ENCODE results near the gene SMARCC2.
A peak's percentile ranks its signal among the peaks of the same experiment; 100 is the strongest.

Gene SMARCC2

GRCh38 chr12:56189099-56189917 is at the start of gene SMARCC2:
Gene SMARCC2, minus strand, starts transcription at chr12:56189483. Its CDS starts 22 bp downstream, at chr12:56189461.
- peak; percentile 36 for DNase-seq

DNA sequence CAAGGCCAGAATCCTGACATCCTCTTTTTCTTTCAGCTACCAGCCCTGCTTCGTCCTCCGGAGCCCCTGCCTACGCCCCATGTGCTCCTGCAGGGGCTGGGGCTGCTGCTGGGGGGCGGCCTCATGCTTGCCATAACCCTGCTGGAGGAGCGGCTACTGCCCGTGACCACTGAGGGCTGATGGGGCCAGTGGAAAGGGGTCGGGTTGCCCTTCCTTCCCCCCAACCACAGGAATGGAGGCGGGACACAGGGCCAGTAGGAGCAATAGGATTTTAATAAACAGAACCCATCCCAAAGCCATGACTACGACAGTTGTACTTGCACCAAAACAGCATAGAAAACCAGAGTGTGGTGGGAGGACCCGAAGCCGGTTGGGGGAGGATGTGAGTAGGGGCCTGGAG is 48.3 kb upstream of the SMARCC2 start:
- no peak for DNase-seq

- DNase-seq = no peak
Observed at GRCh38 chr12:56236985-56237384, 47.7 kb upstream of the SMARCC2 start.

DNA sequence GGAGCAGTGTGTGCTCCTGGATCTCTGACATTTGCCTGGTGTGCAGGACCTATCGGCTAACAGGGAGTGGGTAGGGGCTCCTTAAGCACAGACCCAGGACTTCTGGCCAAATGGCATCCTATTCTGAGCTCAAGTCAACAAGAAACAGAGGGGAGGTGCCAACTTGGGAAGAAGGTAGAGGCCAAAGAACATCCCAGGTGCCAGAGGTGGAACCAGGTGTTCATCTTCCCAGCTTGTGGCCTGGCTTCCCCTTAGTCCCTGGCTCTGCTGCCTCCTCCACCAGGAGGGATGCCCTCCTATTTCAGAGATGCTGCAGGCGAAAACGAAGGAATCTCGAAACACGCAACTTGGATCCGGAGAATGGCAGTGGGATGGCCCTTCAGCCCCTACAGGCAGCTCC is 46.8 kb upstream of the SMARCC2 start:
- DNase-seq = no peak

DNA sequence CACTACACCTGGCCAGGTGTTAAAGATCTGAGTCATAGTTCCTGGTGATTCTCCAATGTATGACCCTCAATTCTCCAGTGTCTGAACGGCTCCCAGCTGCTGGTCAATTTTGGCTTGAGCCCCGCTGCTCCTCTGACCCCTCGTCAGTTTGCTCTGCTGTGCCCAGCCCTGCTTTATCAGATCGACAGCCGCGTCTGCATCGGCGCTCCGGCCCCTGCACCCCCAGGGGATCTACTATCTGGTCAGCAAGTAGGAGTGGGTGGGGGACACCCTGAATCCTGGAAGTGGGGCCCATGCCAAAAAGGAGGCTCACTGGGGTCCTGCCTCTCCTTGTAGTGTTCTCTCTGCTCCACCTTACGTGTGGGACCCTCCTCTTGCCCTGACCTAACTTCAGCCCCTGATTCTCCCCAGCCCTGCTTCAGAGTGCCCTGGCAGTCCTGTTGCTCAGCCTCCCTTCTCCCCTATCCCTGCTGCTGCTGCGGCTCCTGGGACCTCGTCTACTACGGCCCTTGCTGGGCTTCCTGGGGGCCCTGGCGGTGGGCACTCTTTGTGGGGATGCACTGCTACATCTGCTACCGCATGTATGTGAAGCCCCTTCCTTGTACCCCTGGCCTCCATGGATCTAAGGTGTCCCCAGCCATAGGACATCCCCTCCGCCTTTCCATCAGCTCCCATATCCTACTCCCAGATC is 45.6 kb upstream of the SMARCC2 start:
- no peak for DNase-seq

- no peak for DNase-seq
Observed at GRCh38 chr12:56231184-56231582, 41.9 kb upstream of the SMARCC2 start.

DNA sequence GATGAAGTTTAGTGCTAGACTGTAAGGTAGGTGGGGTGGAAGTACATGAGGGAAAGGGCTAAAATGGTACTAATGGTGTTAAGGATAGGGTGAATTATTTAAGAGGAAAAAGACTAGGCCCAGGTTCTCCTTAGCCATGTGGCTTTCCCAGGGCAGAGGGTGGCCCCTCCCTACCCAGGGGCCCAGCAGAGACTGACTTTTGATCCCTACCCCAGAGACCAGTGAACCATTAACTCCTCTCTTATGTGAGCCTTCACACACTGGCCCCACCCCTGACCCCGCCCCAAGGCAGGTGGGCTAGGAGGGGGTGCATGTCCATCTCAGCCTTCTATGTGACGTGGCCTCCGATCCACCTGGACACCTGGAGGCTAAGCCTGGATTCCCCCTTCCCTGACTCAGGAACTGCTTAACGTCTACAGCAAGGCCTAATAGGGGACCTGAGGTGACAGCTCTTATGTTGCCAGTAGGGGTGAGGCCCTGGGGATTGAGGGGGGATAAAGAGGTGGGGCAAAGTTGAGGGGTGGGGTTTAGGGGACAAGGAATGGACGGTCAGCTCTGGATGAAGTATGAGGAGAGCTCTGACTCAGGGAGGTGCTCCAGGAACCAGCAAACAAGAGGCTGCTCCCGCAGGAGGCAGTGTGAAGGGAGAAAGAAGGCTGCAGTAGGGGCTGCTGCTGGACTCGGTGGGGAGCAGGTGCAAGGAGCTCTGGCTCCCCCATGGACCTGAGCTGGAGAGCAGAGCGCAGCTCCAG is 41.3 kb upstream of the SMARCC2 start:
- DNase-seq = no peak

- DNase-seq = no peak
Observed at GRCh38 chr12:56229916-56230431, 40.7 kb upstream of the SMARCC2 start, which contains the start of gene SLC39A5. Gene SLC39A5, plus strand, starts transcription at chr12:56230051. Its CDS starts 1,224 bp downstream, at chr12:56231275.

- no peak for DNase-seq
Observed at GRCh38 chr12:56229082-56229481, 39.8 kb upstream of the SMARCC2 start.

GRCh38 chr12:56224954-56225353 is 35.7 kb upstream of the SMARCC2 start:
- DNase-seq = no peak

DNA sequence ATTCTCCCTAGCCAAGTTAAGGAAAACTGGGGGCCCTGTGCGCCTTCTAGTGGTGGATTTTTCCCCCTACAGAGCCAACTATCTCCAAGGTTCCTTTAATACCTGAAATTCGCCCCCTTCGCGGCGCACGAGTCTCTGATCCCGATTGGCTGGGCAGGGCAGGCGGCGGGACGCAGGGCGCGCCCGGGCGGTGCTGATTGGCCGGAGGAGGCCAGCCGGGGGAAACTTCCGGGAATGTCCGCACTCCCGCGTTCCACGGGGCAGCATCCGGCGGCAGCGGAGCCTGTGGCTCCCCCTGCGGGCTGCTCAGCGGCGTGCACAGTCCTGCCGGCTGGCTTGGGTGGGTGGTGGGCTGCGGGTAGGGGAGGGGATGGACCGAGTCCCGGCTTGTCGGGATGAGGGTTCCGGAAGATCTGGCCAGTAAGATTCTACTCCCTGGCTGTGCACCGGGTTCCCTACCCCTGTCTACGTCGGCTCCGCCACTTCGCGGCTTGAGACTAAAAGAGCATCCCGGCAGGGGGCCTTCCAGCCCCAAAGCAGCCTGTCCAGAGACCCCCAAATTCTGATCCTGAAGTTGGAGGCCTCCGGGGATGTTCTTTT is 34.9 kb upstream of the SMARCC2 start, which contains the start of gene NABP2:
Gene NABP2 (plus strand): TSS at position 241 of the 600 bp plus-strand sequence. CDS start 515 bp downstream, outside the sequence.
- peak; percentile 84 for DNase-seq

GRCh38 chr12:56223571-56224101 is 34.4 kb upstream of the SMARCC2 start:
- no peak for DNase-seq

DNA sequence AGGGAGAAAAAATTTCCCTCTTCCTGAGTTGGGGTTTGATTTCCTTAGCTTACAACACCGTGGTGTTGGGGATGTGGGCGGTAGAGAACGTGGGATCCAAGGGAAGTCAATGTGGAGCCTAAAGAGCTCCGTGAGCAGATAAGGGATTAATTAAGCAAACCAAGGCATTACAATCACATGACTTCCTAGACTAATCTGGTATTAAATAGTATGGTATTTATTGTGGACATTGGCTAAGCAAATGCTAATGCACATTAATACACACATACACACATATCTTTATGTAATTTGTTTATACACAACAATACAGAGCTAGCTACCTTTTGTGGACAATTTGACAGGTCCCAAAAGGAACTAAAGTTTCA is 33.2 kb upstream of the SMARCC2 start:
- no peak for DNase-seq

DNA sequence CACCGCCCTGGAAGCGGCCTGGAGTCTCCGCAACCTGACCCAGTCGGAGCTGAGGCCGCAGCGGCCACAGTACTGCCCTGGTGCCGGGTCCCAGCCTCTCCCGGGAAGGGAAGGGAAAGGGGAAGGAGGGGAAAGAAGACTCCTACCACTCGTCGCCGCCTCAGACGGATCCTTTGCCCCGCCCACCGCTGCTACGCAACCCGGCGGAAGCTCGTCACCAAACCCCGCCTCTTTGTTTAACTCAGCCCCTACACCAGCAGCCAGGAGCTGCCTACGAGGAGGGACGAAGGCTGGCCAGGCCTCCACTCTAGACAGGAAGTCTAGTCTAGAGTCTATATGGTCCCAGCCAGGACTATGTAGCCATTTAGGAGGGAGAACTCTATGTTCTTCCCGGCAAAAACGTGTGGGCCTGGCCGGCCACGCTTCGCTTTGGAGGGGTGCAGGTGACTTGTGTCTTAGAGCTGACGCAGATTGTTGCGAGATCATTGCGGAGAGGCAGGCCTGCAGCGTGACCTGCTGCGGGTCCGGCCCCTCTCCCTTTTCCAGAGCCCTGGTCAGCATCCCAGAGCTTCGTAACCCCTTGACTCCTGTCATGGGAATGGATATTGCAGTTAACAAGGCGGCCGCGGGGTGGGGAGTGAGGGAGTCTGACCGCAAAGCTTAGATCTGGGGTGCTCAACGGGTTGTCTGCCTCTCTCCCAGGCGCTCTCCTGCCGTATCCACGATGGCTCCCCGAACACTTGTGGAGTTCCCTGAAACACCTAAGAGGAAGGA is 32.7 kb upstream of the SMARCC2 start, which contains the start of gene RNF41:
Gene RNF41 (minus strand): TSS at position 166 of the 774 bp plus-strand sequence. CDS start 7,875 bp downstream, outside the sequence.
- DNase-seq = peak; percentile 72

- DNase-seq = no peak
Observed at GRCh38 chr12:56221232-56221756, 32.0 kb upstream of the SMARCC2 start.

DNA sequence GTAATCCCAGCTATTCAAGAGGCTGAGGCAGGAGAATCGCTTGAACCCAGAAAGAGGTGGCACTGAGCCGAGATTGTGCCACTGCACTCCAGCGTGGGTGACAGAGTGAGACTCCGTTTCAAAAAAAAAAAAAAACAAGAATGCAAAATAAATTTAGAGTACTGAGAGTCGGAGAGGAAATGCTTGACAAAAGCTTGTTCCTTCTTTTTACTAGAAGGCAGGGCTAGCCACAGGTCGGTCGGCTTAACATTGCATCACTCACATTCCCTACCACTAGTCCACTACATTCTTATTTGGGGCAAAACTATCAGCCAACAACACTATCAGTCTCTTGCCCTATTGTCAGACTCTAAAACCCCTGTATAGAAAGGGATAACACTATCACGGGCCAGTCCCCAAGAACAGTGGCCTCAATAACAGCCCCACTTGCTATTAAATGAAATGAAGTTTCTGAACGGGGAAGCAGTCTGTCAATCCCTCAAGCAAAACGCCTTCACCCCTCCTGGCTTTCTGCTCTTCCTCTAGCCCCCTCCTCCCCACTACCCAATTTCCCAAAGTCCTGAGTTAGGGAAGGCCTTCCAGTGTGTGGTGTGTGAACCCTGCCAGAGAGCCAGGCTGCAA is 31.4 kb upstream of the SMARCC2 start:
- DNase-seq = no peak

- DNase-seq = no peak
Observed at GRCh38 chr12:56219840-56220239, 30.6 kb upstream of the SMARCC2 start.

DNA sequence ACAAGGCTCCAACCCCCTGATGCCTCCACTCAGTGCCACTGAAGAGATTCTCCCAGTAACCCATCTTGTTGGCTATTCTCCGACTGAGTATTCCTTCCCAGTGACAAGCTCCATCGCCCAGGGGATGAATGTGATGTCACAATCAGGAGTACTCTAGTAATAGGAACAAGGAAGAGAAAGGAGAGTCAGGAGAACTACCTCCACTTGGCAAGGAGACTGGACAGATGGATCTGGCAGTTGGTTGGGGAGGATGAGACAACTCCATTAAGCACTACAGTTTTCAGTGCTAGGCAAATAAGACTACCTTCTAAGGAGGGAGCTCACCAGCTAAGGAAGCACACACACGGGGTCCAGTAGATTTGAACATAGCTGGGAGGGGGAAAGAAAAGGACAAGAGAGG is 27.2 kb upstream of the SMARCC2 start:
- no peak for DNase-seq

DNA sequence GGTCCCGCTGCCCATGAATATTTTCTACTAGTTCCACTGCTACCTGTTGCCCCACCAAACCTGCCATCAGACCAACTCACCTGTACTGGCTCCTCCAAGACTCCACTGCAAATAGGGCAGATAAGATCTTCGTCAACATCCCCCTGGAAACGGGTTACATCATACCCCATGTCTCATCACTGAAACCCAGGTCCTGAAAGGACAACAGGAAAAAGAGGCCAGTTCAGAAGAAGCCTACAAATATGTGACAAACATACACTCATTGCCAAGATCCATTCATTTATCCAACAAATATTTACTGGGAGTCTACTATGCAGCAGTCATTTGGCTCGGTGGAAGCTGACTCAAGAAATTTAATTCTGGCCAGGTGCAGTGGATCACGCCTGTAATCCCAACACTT is 24.6 kb upstream of the SMARCC2 start:
- no peak for DNase-seq

DNA sequence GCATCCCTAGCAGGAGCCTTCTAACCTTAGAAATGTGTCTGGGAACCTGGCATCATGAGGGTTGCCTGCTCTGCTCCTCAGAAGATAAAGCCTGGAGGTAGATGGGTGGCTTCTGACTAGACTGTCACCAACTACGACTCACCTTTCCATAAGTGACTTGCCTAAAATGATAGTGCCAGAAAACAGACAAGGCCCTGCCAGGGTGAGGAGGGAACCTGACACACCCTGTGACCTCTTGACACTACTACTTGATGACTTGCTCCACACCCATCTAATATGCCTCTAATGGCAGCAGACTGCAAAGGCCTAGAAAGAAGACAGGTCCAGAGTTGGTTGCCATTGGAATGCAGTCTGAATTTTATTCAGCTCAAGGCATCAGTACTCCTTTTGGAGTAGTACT is 23.1 kb upstream of the SMARCC2 start:
- DNase-seq = no peak

DNA sequence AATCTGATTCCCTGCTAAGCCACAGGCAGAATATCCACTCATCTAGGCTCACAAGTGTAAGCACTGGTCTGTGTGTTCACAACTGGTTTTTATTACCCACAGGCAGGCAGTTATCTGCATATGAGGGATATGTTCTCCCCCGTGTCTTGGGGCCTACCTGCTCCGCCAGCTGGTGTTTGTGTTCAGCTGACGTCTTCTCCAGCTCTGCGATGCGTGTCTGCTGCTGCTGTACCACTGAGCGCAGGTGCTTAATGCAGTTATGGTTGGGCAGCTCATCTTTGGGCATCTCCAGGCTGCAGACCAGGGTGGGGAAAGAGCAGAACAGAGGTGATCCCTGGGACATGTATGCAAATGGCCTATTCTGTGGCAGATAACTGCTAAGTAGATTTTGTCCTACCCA is 18.7 kb upstream of the SMARCC2 start:
- DNase-seq = no peak
